Caco-2 (cell line): ENCODE measurements around the gene FNIP1. TPM values are rescaled to one million over a fixed set of nuclear protein-coding genes. Genes with fewer than 3 reads are reported as not detected.

Source experiments
- BruUV-seq: library from RNA; stranded (reverse); fragments of 400-500 nt; replicated peaks from 2 replicates; lab custom pipeline; 2021; lab: Mats Ljungman, UMichigan
- CTCF ChIA-PET: fragments of 300-600 bp; sonication (Branson Sonifier 250); formaldehyde crosslinking; loops from one replicate; lab custom pipeline; 2022; ENCODE audit warnings: antibody characterized with exemption; lab: Charles Lee
- POLR2A ChIA-PET: fragments of 300-600 bp; sonication (Branson Sonifier 250); formaldehyde crosslinking; loops from one replicate; lab custom pipeline; 2022; ENCODE audit warnings: antibody characterized with exemption; lab: Charles Lee
- DNase-seq, 2 experiments: peaks; one replicate each; pipeline versions ENCODE4 v3.0.0 to v3.0.0-alpha.2; 2020 to 2022
- H3K27me3 ChIP-seq: replicated peaks from 2 replicates; pipeline ENCODE4 v1.6.0; 2011; ENCODE audit warnings: low read length; ENCODE audit not compliant: control insufficient read depth, insufficient read depth
- H3K36me3 ChIP-seq: 2 replicates; pipeline ENCODE4 v1.5.1; 2011; ENCODE audit warnings: low read length; ENCODE audit not compliant: control insufficient read depth, insufficient read depth
- H3K4me1 ChIP-seq: fragments of 250-450 bp; sonication (Bioruptor Pico); 2 replicates; pipeline ENCODE4 v1.5.1; 2020; ENCODE audit warnings: mild to moderate bottlenecking
- H3K4me3 ChIP-seq: 2 replicates; pipeline ENCODE4 v1.5.1; 2011; ENCODE audit warnings: low read depth, mild to moderate bottlenecking, control low read depth, low read length
- H3K9me3 ChIP-seq: fragments of 250-450 bp; sonication (Bioruptor Pico); 2 replicates; pipeline ENCODE4 v1.5.1; 2020; ENCODE audit warnings: mild to moderate bottlenecking, moderate library complexity
- H3K27ac Mint-ChIP-seq: one replicate; pipeline ENCODE4 v1.8.0; 2022; ENCODE audit warnings: mixed read lengths; ENCODE audit not compliant: unreplicated experiment
- H3K27me3 Mint-ChIP-seq: one replicate; pipeline ENCODE4 v1.8.0; 2022; ENCODE audit warnings: mixed read lengths; ENCODE audit not compliant: insufficient read depth, unreplicated experiment
- H3K36me3 Mint-ChIP-seq: one replicate; pipeline ENCODE4 v1.8.0; 2022; ENCODE audit warnings: mild to moderate bottlenecking, mixed read lengths; ENCODE audit not compliant: insufficient read depth, unreplicated experiment
- H3K4me1 Mint-ChIP-seq: one replicate; pipeline ENCODE4 v1.8.0; 2022; ENCODE audit warnings: low read depth, mixed read lengths; ENCODE audit not compliant: unreplicated experiment
- H3K4me3 Mint-ChIP-seq: one replicate; pipeline ENCODE4 v1.8.0; 2022; ENCODE audit warnings: mild to moderate bottlenecking, moderate library complexity, mixed read lengths; ENCODE audit not compliant: unreplicated experiment
- H3K9me3 Mint-ChIP-seq: one replicate; pipeline ENCODE4 v1.8.0; 2022; ENCODE audit warnings: mixed read lengths; ENCODE audit not compliant: unreplicated experiment
- CTCF ChIP-seq, 2 experiments: fragments of 200-600 bp in 1 of 2; IDR thresholded peaks; 1 replicate in 1 of 2; 2 replicates in 1 of 2; pipeline versions ENCODE4 v1.5.1 to v1.8.0; 2011 to 2022; ENCODE audit warnings: antibody characterized with exemption in 1 of 2, control low read depth in 1 of 2, inconsistent platforms in 1 of 2, low read depth in 1 of 2, low read length in 1 of 2, mild to moderate bottlenecking in 1 of 2, moderate library complexity in 1 of 2; ENCODE audit not compliant: insufficient read depth in 1 of 2, severe bottlenecking in 1 of 2, unreplicated experiment in 1 of 2
- intact Hi-C: fragments of 100-400 bp; cut with micrococcal nuclease; formaldehyde crosslinking; loops from one replicate; pipeline ENCODE4 v1.10.0; 2022; ENCODE audit not compliant: unreplicated experiment
- total RNA-seq: library from RNA; stranded (reverse); gene quantifications from 2 replicates; pipeline ENCODE4 v1.2.3, GENCODE V29; 2022

Gene FNIP1
- total RNA-seq, 1 experiment from 2014 or later: 45.0 TPM

- ChIA-PET CTCF (no interaction called here), POLR2A (interaction anchor here (0.6 kb wide), 1 partner anchor 158 kb away, joined by 3 read pairs; no protein-coding TSS in a partner anchor)
- intact Hi-C loops: no loop called here
- no peaks in the 10 kb centered on the region for H3K9me3 Mint-ChIP-seq
- no peaks in the 10 kb centered on the region for H3K4me1 Mint-ChIP-seq
- peaks cover 21% of the 10 kb centered on the region for H3K36me3 Mint-ChIP-seq
- no peak for DNase-seq
- no TSS peak for BruUV-seq
- no peak overlapping the region for H3K4me3 Mint-ChIP-seq
- Histone ChIP-seq H3K9me3 (no peaks in the 10 kb centered on the region), H3K27me3 (no peaks in the 10 kb centered on the region), H3K4me1 (no peaks in the 10 kb centered on the region), H3K36me3 (no peaks in the 10 kb centered on the region), H3K4me3 (no peak overlapping the region)
- H3K27ac Mint-ChIP-seq: no peak overlapping the region
- no peak for TF ChIP-seq CTCF (IDR thresholded peaks at IDR 0.05; ENCODE audit: insufficient read depth in 1 of 2, low read depth in 1 of 2, low read length in 1 of 2, severe bottlenecking in 1 of 2, unreplicated experiment in 1 of 2)
- H3K27me3 Mint-ChIP-seq: no peaks in the 10 kb centered on the region
Measured at GRCh38 chr5:131639148-131639547, 157.7 kb downstream of the FNIP1 start.

GRCh38 chr5:131637694-131638093 lies 159.1 kb downstream of the FNIP1 start:
- no peak overlapping the region for H3K4me3 Mint-ChIP-seq
- no peak overlapping the region for H3K27ac Mint-ChIP-seq
- no peaks in the 10 kb centered on the region for H3K9me3 Mint-ChIP-seq
- no peaks in the 10 kb centered on the region for H3K27me3 Mint-ChIP-seq
- CTCF ChIA-PET: no interaction called here
- Histone ChIP-seq H3K36me3 (no peaks in the 10 kb centered on the region), H3K4me3 (no peak overlapping the region), H3K4me1 (no peaks in the 10 kb centered on the region), H3K27me3 (no peaks in the 10 kb centered on the region), H3K9me3 (no peaks in the 10 kb centered on the region)
- no peaks in the 10 kb centered on the region for H3K4me1 Mint-ChIP-seq
- DNase-seq: no peak
- no peak for TF ChIP-seq CTCF (IDR thresholded peaks at IDR 0.05; ENCODE audit: insufficient read depth in 1 of 2, low read depth in 1 of 2, low read length in 1 of 2, severe bottlenecking in 1 of 2, unreplicated experiment in 1 of 2)
- POLR2A ChIA-PET: no interaction called here
- intact Hi-C loops: no loop called here
- BruUV-seq: no TSS peak
- peaks cover 23% of the 10 kb centered on the region for H3K36me3 Mint-ChIP-seq

GRCh38 chr5:131635684-131636572 lies 160.9 kb downstream of the FNIP1 start:
- Histone ChIP-seq H3K4me3 (peak overlapping the region; percentile 74), H3K36me3 (no peaks in the 10 kb centered on the region), H3K27me3 (no peaks in the 10 kb centered on the region), H3K9me3 (no peaks in the 10 kb centered on the region), H3K4me1 (peaks cover 5% of the 10 kb centered on the region)
- Mint-ChIP-seq H3K36me3 (peaks cover 23% of the 10 kb centered on the region), H3K9me3 (no peaks in the 10 kb centered on the region), H3K27ac (peak overlapping the region; percentile 95), H3K4me3 (peak overlapping the region; percentile 95), H3K4me1 (no peaks in the 10 kb centered on the region), H3K27me3 (no peaks in the 10 kb centered on the region)
- DNase-seq: no peak
- TSS peak; percentile 95 for BruUV-seq
- no peak for TF ChIP-seq CTCF (IDR thresholded peaks at IDR 0.05; ENCODE audit: insufficient read depth in 1 of 2, low read depth in 1 of 2, low read length in 1 of 2, severe bottlenecking in 1 of 2, unreplicated experiment in 1 of 2)
- POLR2A ChIA-PET: interaction anchor here (0.6 to 0.8 kb wide), 3 partner anchors 25 to 733 kb away, joined by 3 to 4 read pairs (median 3); partner anchors contain the start of gene SLC22A5
- intact Hi-C loops: loop anchor here (1.0 kb wide), 3 partner anchors 26 to 161 kb away; partner anchors contain the start of gene FNIP1
- CTCF ChIA-PET: interaction anchor here (1.3 kb wide), 1 partner anchor 47 kb away, joined by 9 read pairs; no protein-coding TSS in a partner anchor
